Breast epithelium (tissue), 3 donors: ENCODE data around the gene C16orf54.

Experiments used
- POLR2A ChIP-seq: fragments of 450-650 bp; IDR thresholded peaks from one replicate; pipeline ENCODE4 v1.6.1; 2016; ENCODE audit warnings: antibody characterized with exemption, mild to moderate bottlenecking, moderate library complexity
- POLR2AphosphoS5 ChIP-seq, 3 donors: sonication (generic); formaldehyde crosslinking; IDR thresholded peaks; one replicate each; pipeline ENCODE4 v1.6.1; 2017; ENCODE audit warnings: antibody characterized with exemption in 3 of 3
- TF ChIP-seq, protein P1 (sequence below), 3 donors: fragments of 450-650 bp; IDR thresholded peaks; one replicate each; pipeline ENCODE4 v1.5.1; 2016 to 2017; ENCODE audit warnings: antibody characterized with exemption in 3 of 3, mild to moderate bottlenecking in 3 of 3, moderate library complexity in 3 of 3

GRCh38 chr16:29736764-29737163, 9.0 kb downstream of the C16orf54 start:
- TF ChIP-seq, protein P1, sequence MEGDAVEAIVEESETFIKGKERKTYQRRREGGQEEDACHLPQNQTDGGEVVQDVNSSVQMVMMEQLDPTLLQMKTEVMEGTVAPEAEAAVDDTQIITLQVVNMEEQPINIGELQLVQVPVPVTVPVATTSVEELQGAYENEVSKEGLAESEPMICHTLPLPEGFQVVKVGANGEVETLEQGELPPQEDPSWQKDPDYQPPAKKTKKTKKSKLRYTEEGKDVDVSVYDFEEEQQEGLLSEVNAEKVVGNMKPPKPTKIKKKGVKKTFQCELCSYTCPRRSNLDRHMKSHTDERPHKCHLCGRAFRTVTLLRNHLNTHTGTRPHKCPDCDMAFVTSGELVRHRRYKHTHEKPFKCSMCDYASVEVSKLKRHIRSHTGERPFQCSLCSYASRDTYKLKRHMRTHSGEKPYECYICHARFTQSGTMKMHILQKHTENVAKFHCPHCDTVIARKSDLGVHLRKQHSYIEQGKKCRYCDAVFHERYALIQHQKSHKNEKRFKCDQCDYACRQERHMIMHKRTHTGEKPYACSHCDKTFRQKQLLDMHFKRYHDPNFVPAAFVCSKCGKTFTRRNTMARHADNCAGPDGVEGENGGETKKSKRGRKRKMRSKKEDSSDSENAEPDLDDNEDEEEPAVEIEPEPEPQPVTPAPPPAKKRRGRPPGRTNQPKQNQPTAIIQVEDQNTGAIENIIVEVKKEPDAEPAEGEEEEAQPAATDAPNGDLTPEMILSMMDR (IDR thresholded peaks at IDR 0.05), result no peak
- TF ChIP-seq POLR2A (no peak), POLR2AphosphoS5 (IDR thresholded peaks at IDR 0.05) (no peak)
